Prostate gland (tissue), 2 donors: ENCODE measurements around the gene RALGDS. TPM values are rescaled to one million over a fixed set of nuclear protein-coding genes. Genes with fewer than 3 reads are reported as not detected.
A peak's percentile ranks its signal among the peaks of the same experiment; 100 is the strongest.
"Not testable (repeated sequence)": the region's sequence is repeated elsewhere in the genome, so short reads cannot be mapped to it uniquely, and the experiment has no call there.

ENCODE experiments used
- DNase-seq: peaks from one replicate; pipeline ENCODE4 v3.0.0-alpha.2; 2019; ENCODE audit warnings: low spot score
- H3K27ac ChIP-seq, 2 donors: fragments of 200-600 bp; sonication (generic); 2 replicates each; pipeline ENCODE4 v1.5.1; 2017 to 2019
- H3K27me3 ChIP-seq: fragments of 200-600 bp; sonication (generic); replicated peaks from 2 replicates; pipeline ENCODE4 v1.5.1; 2019; ENCODE audit not compliant: insufficient read depth
- H3K36me3 ChIP-seq, 2 donors: fragments of 200-600 bp; sonication (generic); 1 replicate in 1 of 2; 2 replicates in 1 of 2; pipeline versions ENCODE4 v1.5.1 to v1.8.1; 2017 to 2019
- H3K4me1 ChIP-seq: fragments of 200-600 bp; sonication (generic); replicated peaks from 2 replicates; pipeline ENCODE4 v1.5.1; 2019
- H3K4me3 ChIP-seq, 2 donors: fragments of 200-600 bp; sonication (generic); 2 replicates each; pipeline ENCODE4 v1.5.1; 2017 to 2019
- H3K9me3 ChIP-seq: fragments of 200-600 bp; sonication (generic); 2 replicates; pipeline ENCODE4 v1.5.1; 2017
- CTCF ChIP-seq, 4 experiments: fragments of 200-600 bp in 2 of 4; fragments of 450-650 bp in 2 of 4; sonication (generic) in 2 of 4; IDR thresholded peaks; 1 replicate in 3 of 4; 2 replicates in 1 of 4; pipeline ENCODE4 v1.5.1; 2016 to 2019; ENCODE audit warnings: antibody characterized with exemption in 4 of 4, mild to moderate bottlenecking in 2 of 4, moderate library complexity in 2 of 4
- POLR2A ChIP-seq: fragments of 450-650 bp; IDR thresholded peaks from one replicate; pipeline ENCODE4 v1.6.1; 2016; ENCODE audit warnings: antibody characterized with exemption, mild to moderate bottlenecking
- POLR2AphosphoS5 ChIP-seq: sonication (generic); formaldehyde crosslinking; IDR thresholded peaks from one replicate; pipeline ENCODE4 v1.6.1; 2017; ENCODE audit warnings: antibody characterized with exemption
- WGBS: methylation state at CpG from one replicate; pipeline ENCODE4 v1.1.5; 2018; 5-methylcytosine and 5-hydroxymethylcytosine counted together
- intact Hi-C: fragments of 100-400 bp; cut with DNase I; formaldehyde crosslinking; loops from one replicate; pipeline ENCODE4 v1.14.2; 2022
- total RNA-seq, 2 donors: library from RNA; depleted of rRNA; stranded (reverse); fragments of >200 nt; gene quantifications; one replicate each; pipeline ENCODE4 v1.1.0, GENCODE V29; 2016

The RALGDS gene
- 10 to 100 TPM; 49.6 to 77.4 TPM for total RNA-seq

DNA sequence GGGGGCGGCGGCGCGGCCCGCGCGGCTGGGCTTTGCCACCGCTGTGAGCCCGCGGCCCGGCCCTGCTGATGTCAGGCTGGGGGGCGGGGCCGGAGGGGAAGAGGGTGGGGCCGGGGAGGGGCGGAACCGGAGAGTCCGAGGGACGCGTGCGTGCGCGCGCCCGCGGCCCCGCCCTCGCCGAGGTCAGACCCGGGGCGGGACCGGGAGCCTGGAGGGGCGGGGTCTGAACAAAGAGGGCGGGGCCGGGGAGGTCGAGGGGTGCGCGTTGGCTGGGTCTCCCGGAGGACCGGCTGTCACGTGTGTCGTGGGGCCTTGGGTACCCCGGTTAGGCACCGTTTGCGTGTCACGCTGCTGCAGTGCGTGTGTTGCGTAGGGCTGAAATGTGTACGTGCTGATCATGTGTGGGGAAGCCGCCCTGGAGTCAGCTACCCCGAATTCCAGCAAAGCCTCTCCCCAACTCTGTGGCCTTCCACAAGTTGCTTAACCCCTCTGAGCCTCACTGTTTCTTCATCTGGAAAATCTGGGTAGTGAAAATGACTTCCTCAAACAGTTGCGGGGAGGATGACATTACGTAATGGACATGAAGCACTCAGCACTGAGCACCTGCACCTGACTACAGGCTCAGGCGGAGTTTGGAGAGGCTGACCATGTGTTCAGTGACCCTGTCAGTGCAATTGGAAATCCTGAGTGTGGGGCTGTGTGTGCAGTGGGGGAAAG, at the start of gene RALGDS:
RALGDS (minus strand) TSS at position 43 of the 717 bp plus-strand sequence. CDS start 86 bp downstream, outside the sequence.
- Histone ChIP-seq H3K9me3 (no peaks in the 10 kb centered on the region), H3K4me1 (peaks cover 28% of the 10 kb centered on the region), H3K36me3 (no peaks in the 10 kb centered on the region), H3K4me3 (peak within 1 kb of the TSS; percentile 65 to 68), H3K27me3 (no peaks in the 10 kb centered on the region), H3K27ac (peak within 1 kb of the TSS; percentile 85)
- DNase-seq = peak; percentile 89
- TF ChIP-seq POLR2A (peak; percentile 4), POLR2AphosphoS5 (peak; percentile 18), CTCF (IDR thresholded peaks at IDR 0.05) (no peak)
- intact Hi-C loops = loop anchor here (2.0 kb wide), 1 partner anchor 23 kb away; no protein-coding TSS in a partner anchor
- 14% methylated on average over 29 of the region's 53 CpGs for WGBS

- Histone ChIP-seq H3K36me3 (no peaks in the 10 kb centered on the region), H3K9me3 (no peaks in the 10 kb centered on the region), H3K4me1 (no peaks in the 10 kb centered on the region), H3K4me3 (no peak overlapping the region), H3K27ac (no peak overlapping the region), H3K27me3 (no peaks in the 10 kb centered on the region)
- 94% methylated on average over 11 of the region's 11 CpGs for WGBS
- DNase-seq = no peak
- TF ChIP-seq POLR2AphosphoS5 (no peak), POLR2A (no peak), CTCF (IDR thresholded peaks at IDR 0.05) (no peak)
- intact Hi-C loops = no loop called here
Measured at GRCh38 chr9:133170716-133171115, 49.7 kb upstream of the RALGDS start.

DNA sequence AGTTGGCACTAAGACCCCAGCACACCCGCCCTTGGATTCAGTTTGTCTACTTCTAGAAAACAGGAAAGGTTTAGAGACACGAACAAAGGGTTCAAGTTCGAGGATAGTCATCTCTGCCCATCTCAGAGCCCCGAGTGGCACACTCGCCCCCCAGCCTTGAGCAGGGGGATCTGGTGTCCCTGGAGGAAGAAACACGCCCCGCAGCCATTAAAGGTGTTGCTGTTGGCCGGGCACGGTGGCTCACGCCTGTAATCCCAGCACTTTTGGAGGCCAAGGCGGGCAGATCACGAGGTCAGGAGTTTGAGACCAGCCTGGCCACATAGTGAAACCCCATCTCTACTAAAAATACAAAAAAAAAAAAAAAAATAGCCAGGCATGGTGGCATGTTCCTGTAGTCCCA, 48.6 kb upstream of the RALGDS start:
- intact Hi-C loops, H3K27me3 ChIP-seq, H3K9me3 ChIP-seq, H3K4me3 ChIP-seq, H3K4me1 ChIP-seq, H3K36me3 ChIP-seq, DNase-seq, H3K27ac ChIP-seq: not testable (repeated sequence)
- WGBS = 90% methylated on average over 12 of the region's 12 CpGs

- 88% methylated on average over 13 of the region's 13 CpGs for WGBS
- intact Hi-C loops = no loop called here
- TF ChIP-seq CTCF (IDR thresholded peaks at IDR 0.05) (no peak), POLR2AphosphoS5 (no peak), POLR2A (no peak)
Measured at GRCh38 chr9:133169102-133169501, 48.1 kb upstream of the RALGDS start.

DNA sequence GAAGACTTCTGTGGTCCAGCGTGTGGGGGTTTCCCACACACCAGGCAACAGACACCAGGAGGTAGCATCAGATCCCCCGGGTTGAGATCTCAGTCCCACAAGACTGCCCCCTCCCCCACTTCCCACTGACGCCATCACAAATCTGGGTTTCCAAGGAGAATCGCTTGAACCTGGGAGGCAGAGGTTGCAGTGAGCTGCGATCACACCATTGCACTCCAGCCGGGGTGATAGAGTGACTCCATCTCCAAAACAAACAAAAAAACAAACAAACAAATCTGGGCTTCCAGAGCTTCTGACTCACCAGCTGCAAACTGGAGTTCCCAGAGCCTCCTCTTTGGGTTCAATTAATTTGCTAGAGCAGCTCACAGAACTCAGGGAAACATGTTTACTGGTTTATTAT, 47.4 kb upstream of the RALGDS start:
- Histone ChIP-seq H3K4me1 (peaks cover 5% of the 10 kb centered on the region), H3K4me3 (no peak overlapping the region), H3K9me3 (no peaks in the 10 kb centered on the region), H3K36me3 (no peaks in the 10 kb centered on the region), H3K27me3 (no peaks in the 10 kb centered on the region), H3K27ac (no peak overlapping the region)
- intact Hi-C loops = no loop called here
- DNase-seq = no peak
- WGBS = 48% methylated on average over 6 of the region's 6 CpGs
- TF ChIP-seq CTCF (IDR thresholded peaks at IDR 0.05) (no peak), POLR2A (no peak), POLR2AphosphoS5 (no peak)

More at GRCh38 chr9:133169102-133169501, 48.1 kb upstream of the RALGDS start:
- peaks cover 3% of the 10 kb centered on the region for H3K4me1 ChIP-seq
- DNase-seq = no peak
- H3K9me3 ChIP-seq = no peaks in the 10 kb centered on the region
- no peaks in the 10 kb centered on the region for H3K27me3 ChIP-seq
- no peak overlapping the region for H3K4me3 ChIP-seq
- H3K27ac ChIP-seq = no peak overlapping the region
- H3K36me3 ChIP-seq = no peaks in the 10 kb centered on the region
